DOHH2 (cell line): ENCODE results near the gene C1QTNF6.

Source experiments
- H3F3A ChIP-seq: fragments of 200-600 bp; sonication (generic), shearing (Covaris generic); 2 replicates; pipeline ENCODE4 v1.6.0; 2016; ENCODE audit warnings: antibody characterized with exemption, mild to moderate bottlenecking; ENCODE audit not compliant: control insufficient read depth, insufficient read depth
- H3K27ac ChIP-seq: fragments of 200-600 bp; sonication (generic); 2 replicates; pipeline ENCODE4 v1.5.1; 2014; ENCODE audit warnings: low read depth, mild to moderate bottlenecking, low read length, moderate library complexity
- H3K27me3 ChIP-seq: fragments of 200-600 bp; sonication (generic); 2 replicates; pipeline ENCODE4 v1.6.1; 2014; ENCODE audit warnings: mild to moderate bottlenecking, low read length, mixed read lengths; ENCODE audit not compliant: control insufficient read depth
- H3K36me3 ChIP-seq: fragments of 200-600 bp; sonication (generic); 2 replicates; pipeline ENCODE4 v1.6.1; 2014; ENCODE audit warnings: mild to moderate bottlenecking, low read length, moderate library complexity, mixed read lengths; ENCODE audit not compliant: control insufficient read depth
- H3K4me1 ChIP-seq: fragments of 200-600 bp; sonication (generic); 2 replicates; pipeline ENCODE4 v1.6.1; 2014; ENCODE audit warnings: mild to moderate bottlenecking, low read length, mixed read lengths; ENCODE audit not compliant: control insufficient read depth
- H3K4me2 ChIP-seq: fragments of 200-600 bp; sonication (generic); 2 replicates; pipeline ENCODE4 v1.6.0; 2014; ENCODE audit warnings: mild to moderate bottlenecking, low read length, moderate library complexity
- H3K4me3 ChIP-seq: fragments of 200-600 bp; sonication (generic); 2 replicates; pipeline ENCODE4 v1.5.1; 2014; ENCODE audit warnings: mild to moderate bottlenecking, low read length, mixed read lengths
- H3K79me2 ChIP-seq: fragments of 200-600 bp; sonication (generic); 2 replicates; pipeline ENCODE4 v1.6.1; 2014; ENCODE audit warnings: mild to moderate bottlenecking, low read length, mixed read lengths; ENCODE audit not compliant: control insufficient read depth
- H3K9me2 ChIP-seq: fragments of 200-600 bp; sonication (generic); replicated peaks from 2 replicates; pipeline ENCODE4 v1.6.1; 2014; ENCODE audit warnings: mild to moderate bottlenecking, low read length, mixed read lengths; ENCODE audit not compliant: control insufficient read depth
- H3K9me3 ChIP-seq: fragments of 200-600 bp; sonication (generic); 2 replicates; pipeline ENCODE4 v1.6.1; 2014; ENCODE audit warnings: antibody characterized with exemption, low read length, mixed read lengths; ENCODE audit not compliant: control insufficient read depth, insufficient read depth
- H4K20me1 ChIP-seq: fragments of 200-600 bp; sonication (generic); 2 replicates; pipeline ENCODE4 v1.6.0; 2014; ENCODE audit warnings: low read depth, mild to moderate bottlenecking, antibody characterized with exemption, low read length, moderate library complexity; ENCODE audit not compliant: control insufficient read depth, insufficient read depth
- EZH2phosphoT487 ChIP-seq: fragments of 200-600 bp; sonication (generic); IDR thresholded peaks from 2 replicates; pipeline ENCODE4 v1.6.1; 2017; ENCODE audit warnings: borderline replicate concordance, mild to moderate bottlenecking, antibody characterized with exemption, low read length, moderate library complexity, mixed read lengths
- TF ChIP-seq, protein P1 (sequence below): fragments of 200-600 bp; sonication (generic); IDR thresholded peaks from one replicate; pipeline ENCODE4 v1.5.1; 2014; ENCODE audit warnings: antibody characterized with exemption, mild to moderate bottlenecking, low read depth, low read length; ENCODE audit not compliant: poor library complexity, severe bottlenecking

The C1QTNF6 gene

DNA sequence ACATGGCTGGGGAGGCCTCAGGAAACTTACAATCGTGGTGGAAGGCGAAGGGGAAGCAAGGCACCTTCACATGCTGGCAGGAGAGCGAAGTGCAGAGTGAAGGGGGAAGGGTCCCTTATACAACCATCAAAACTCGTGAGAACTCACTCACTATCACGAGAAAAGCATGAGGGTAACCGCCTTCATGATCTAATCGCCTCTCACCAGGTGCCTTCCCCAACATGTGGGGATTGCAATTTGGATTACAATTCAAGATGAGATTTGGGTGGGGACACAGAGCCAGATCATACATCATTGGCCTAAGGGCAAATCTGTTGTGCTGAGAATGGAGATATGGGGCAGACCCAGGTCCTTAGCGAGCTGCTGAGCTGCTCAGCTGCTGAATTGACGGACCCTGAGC lies 13.1 kb downstream of the C1QTNF6 start:
- Histone ChIP-seq H3K36me3 (no peaks in the 10 kb centered on the region), H3K4me2 (no peak overlapping the region)
- no peak for TF ChIP-seq EZH2phosphoT487
- TF ChIP-seq, protein P1, sequence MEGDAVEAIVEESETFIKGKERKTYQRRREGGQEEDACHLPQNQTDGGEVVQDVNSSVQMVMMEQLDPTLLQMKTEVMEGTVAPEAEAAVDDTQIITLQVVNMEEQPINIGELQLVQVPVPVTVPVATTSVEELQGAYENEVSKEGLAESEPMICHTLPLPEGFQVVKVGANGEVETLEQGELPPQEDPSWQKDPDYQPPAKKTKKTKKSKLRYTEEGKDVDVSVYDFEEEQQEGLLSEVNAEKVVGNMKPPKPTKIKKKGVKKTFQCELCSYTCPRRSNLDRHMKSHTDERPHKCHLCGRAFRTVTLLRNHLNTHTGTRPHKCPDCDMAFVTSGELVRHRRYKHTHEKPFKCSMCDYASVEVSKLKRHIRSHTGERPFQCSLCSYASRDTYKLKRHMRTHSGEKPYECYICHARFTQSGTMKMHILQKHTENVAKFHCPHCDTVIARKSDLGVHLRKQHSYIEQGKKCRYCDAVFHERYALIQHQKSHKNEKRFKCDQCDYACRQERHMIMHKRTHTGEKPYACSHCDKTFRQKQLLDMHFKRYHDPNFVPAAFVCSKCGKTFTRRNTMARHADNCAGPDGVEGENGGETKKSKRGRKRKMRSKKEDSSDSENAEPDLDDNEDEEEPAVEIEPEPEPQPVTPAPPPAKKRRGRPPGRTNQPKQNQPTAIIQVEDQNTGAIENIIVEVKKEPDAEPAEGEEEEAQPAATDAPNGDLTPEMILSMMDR: no peak

DNA sequence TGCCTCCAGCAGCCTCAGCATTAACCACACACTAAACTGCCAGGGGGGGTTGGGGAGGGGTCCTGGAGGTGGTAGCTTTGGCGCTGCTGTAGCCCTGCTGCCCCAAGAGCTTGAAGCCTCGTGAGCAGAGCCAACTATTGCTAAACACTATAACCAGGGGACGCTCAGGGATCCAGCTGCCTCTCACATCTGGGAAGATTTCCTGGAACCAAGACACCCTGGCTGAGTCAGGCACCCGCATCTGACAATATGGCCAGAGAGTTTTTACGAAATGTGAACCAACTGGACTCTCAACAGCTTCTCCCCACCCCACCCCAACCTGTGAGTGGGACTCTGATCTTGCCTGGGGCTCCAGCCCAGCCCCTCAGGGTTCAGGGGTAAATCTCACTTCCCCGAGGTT lies 14.3 kb downstream of the C1QTNF6 start:
- TF ChIP-seq, protein P1: no peak
- TF ChIP-seq EZH2phosphoT487: no peak

More for the DNA sequence above, 13.1 kb downstream of the C1QTNF6 start:
- Histone ChIP-seq H3K27me3 (peaks cover 39% of the 10 kb centered on the region), H3K27ac (no peak overlapping the region), H3K9me2 (no peaks in the 10 kb centered on the region), H3K4me3 (no peak overlapping the region), H3K79me2 (no peaks in the 10 kb centered on the region), H3K9me3 (no peaks in the 10 kb centered on the region), H3K4me1 (no peaks in the 10 kb centered on the region), H3F3A (no peaks in the 10 kb centered on the region), H4K20me1 (no peaks in the 10 kb centered on the region)

DNA sequence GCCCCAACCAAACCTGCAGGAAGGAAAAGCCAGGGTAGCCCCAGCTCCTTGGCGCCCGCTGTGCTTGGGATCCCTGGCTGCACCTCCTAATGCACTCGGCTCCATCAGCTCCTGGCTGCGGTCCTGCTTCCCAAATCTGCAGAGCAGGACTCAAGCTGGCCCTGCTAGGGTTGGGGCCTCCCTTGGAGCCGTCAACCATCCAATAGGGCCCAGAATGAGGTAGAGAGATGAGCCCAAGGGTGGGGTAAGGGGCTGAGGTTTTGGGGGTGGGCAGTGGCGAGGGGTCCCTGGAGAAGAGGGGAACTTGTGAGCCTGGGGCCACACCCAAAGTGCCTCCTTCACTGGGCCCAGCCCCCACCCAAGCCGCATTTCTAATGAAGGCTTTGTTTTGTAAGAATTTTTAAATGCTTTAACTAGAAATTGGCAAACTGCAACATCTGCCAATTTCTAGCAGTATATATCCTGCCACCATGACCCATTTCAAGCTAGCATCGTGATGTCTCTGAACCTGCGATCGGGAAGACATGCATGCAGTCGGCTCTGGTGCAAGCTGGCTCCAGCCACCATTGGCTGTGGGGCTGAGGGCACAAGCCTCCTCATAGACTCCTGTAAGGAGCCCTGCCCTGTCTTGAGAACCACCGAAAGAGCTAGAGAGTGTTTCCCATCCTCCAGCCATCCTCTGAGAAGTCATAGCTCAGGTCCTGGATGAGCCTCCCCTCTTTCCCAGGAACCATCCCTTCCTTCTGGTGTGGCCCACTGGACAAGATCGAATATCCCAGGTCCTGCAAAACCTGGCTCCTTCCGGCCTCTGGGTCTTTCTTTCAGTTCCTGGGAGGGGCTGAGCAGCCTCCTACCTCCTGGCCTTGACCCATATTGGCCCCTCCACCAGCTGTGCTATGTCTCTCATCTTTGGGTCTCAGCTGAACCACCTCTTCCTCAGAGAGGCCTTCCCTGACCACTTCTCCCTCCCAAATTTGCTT lies 15.5 kb downstream of the C1QTNF6 start:
- H3K9me3 ChIP-seq: no peaks in the 10 kb centered on the region
- H3K9me2 ChIP-seq: no peaks in the 10 kb centered on the region
- TF ChIP-seq EZH2phosphoT487: no peak
- TF ChIP-seq, protein P1: no peak
- no peak overlapping the region for H3K4me2 ChIP-seq
- no peaks in the 10 kb centered on the region for H3F3A ChIP-seq
- H4K20me1 ChIP-seq: no peaks in the 10 kb centered on the region
- H3K36me3 ChIP-seq: no peaks in the 10 kb centered on the region
- no peak overlapping the region for H3K27ac ChIP-seq
- H3K4me3 ChIP-seq: no peak overlapping the region
- peaks cover 42% of the 10 kb centered on the region for H3K27me3 ChIP-seq
- H3K4me1 ChIP-seq: no peaks in the 10 kb centered on the region
- no peaks in the 10 kb centered on the region for H3K79me2 ChIP-seq

More for the DNA sequence above, 14.3 kb downstream of the C1QTNF6 start:
- no peaks in the 10 kb centered on the region for H3K4me1 ChIP-seq
- no peak overlapping the region for H3K4me2 ChIP-seq
- H3K27me3 ChIP-seq: peaks cover 41% of the 10 kb centered on the region
- H3K27ac ChIP-seq: no peak overlapping the region
- no peaks in the 10 kb centered on the region for H3K9me3 ChIP-seq
- H4K20me1 ChIP-seq: no peaks in the 10 kb centered on the region
- H3K9me2 ChIP-seq: no peaks in the 10 kb centered on the region
- H3F3A ChIP-seq: no peaks in the 10 kb centered on the region
- no peaks in the 10 kb centered on the region for H3K36me3 ChIP-seq
- no peak overlapping the region for H3K4me3 ChIP-seq
- H3K79me2 ChIP-seq: no peaks in the 10 kb centered on the region
